ENCODE measurements around the gene EXOC3L4.

Gene EXOC3L4

GRCh38 chr14:103078420-103078749 is 16.1 kb upstream of the EXOC3L4 start:
- H3K4me3 Mint-ChIP-seq: no peak overlapping the region
- H3K36me3 Mint-ChIP-seq (ENCODE audit: low read depth): no peaks in the 10 kb centered on the region
- no peaks in the 10 kb centered on the region for H3K4me1 Mint-ChIP-seq (ENCODE audit: low read depth)
- no peaks in the 10 kb centered on the region for H3K9me3 Mint-ChIP-seq
- H3K27ac Mint-ChIP-seq: no peak overlapping the region
- peaks cover 5% of the 10 kb centered on the region for H3K27me3 Mint-ChIP-seq (ENCODE audit: low read depth)

GRCh38 chr14:103078860-103079587 is 15.5 kb upstream of the EXOC3L4 start:
- H3K9me3 Mint-ChIP-seq: no peaks in the 10 kb centered on the region
- no peaks in the 10 kb centered on the region for H3K36me3 Mint-ChIP-seq (ENCODE audit: low read depth)
- no peak overlapping the region for H3K27ac Mint-ChIP-seq
- H3K4me1 Mint-ChIP-seq (ENCODE audit: low read depth): no peaks in the 10 kb centered on the region
- peaks cover 5% of the 10 kb centered on the region for H3K27me3 Mint-ChIP-seq (ENCODE audit: low read depth)
- no peak overlapping the region for H3K4me3 Mint-ChIP-seq

GRCh38 chr14:103081951-103082350 is 12.6 kb upstream of the EXOC3L4 start:
- Mint-ChIP-seq H3K36me3 (ENCODE audit: low read depth) (no peaks in the 10 kb centered on the region), H3K27ac (no peak overlapping the region), H3K27me3 (ENCODE audit: low read depth) (peaks cover 4% of the 10 kb centered on the region), H3K4me1 (ENCODE audit: low read depth) (no peaks in the 10 kb centered on the region), H3K4me3 (no peak overlapping the region), H3K9me3 (no peaks in the 10 kb centered on the region)

- peaks cover 4% of the 10 kb centered on the region for H3K27me3 Mint-ChIP-seq (ENCODE audit: low read depth)
- H3K36me3 Mint-ChIP-seq (ENCODE audit: low read depth): no peaks in the 10 kb centered on the region
- H3K9me3 Mint-ChIP-seq: no peaks in the 10 kb centered on the region
- H3K4me3 Mint-ChIP-seq: no peak within 1 kb of the TSS
- H3K4me1 Mint-ChIP-seq (ENCODE audit: low read depth): no peaks in the 10 kb centered on the region
- H3K27ac Mint-ChIP-seq: no peak within 1 kb of the TSS
These were observed 10.3 kb upstream of the EXOC3L4 start, which contains the start of gene LBHD2 for GRCh38 chr14:103084021-103084919. LBHD2 (plus strand) TSS chr14:103084210; CDS start chr14:103086013, 1,803 bp downstream.

GRCh38 chr14:103085106-103086091 is 9.1 kb upstream of the EXOC3L4 start:
- Mint-ChIP-seq H3K27ac (no peak overlapping the region), H3K27me3 (ENCODE audit: low read depth) (peaks cover 4% of the 10 kb centered on the region), H3K4me3 (no peak overlapping the region), H3K4me1 (ENCODE audit: low read depth) (no peaks in the 10 kb centered on the region), H3K9me3 (no peaks in the 10 kb centered on the region), H3K36me3 (ENCODE audit: low read depth) (no peaks in the 10 kb centered on the region)

- no peaks in the 10 kb centered on the region for H3K9me3 Mint-ChIP-seq
- H3K36me3 Mint-ChIP-seq (ENCODE audit: low read depth): no peaks in the 10 kb centered on the region
- H3K27me3 Mint-ChIP-seq (ENCODE audit: low read depth): peaks cover 7% of the 10 kb centered on the region
- no peaks in the 10 kb centered on the region for H3K4me1 Mint-ChIP-seq (ENCODE audit: low read depth)
- H3K27ac Mint-ChIP-seq: no peak overlapping the region
- H3K4me3 Mint-ChIP-seq: no peak overlapping the region
These were observed 7.7 kb upstream of the EXOC3L4 start for GRCh38 chr14:103086771-103087342.

GRCh38 chr14:103087343-103087835 is 7.1 kb upstream of the EXOC3L4 start:
- H3K4me1 Mint-ChIP-seq (ENCODE audit: low read depth): no peaks in the 10 kb centered on the region
- H3K36me3 Mint-ChIP-seq (ENCODE audit: low read depth): no peaks in the 10 kb centered on the region
- H3K27me3 Mint-ChIP-seq (ENCODE audit: low read depth): peaks cover 7% of the 10 kb centered on the region
- H3K4me3 Mint-ChIP-seq: no peak overlapping the region
- no peak overlapping the region for H3K27ac Mint-ChIP-seq
- no peaks in the 10 kb centered on the region for H3K9me3 Mint-ChIP-seq

GRCh38 chr14:103088921-103089320 is 5.6 kb upstream of the EXOC3L4 start:
- Mint-ChIP-seq H3K27me3 (ENCODE audit: low read depth) (peaks cover 7% of the 10 kb centered on the region), H3K9me3 (no peaks in the 10 kb centered on the region), H3K27ac (no peak overlapping the region), H3K4me3 (no peak overlapping the region), H3K4me1 (ENCODE audit: low read depth) (no peaks in the 10 kb centered on the region), H3K36me3 (ENCODE audit: low read depth) (no peaks in the 10 kb centered on the region)

- H3K27ac Mint-ChIP-seq: no peak overlapping the region
- peaks cover 5% of the 10 kb centered on the region for H3K27me3 Mint-ChIP-seq (ENCODE audit: low read depth)
- H3K9me3 Mint-ChIP-seq: no peaks in the 10 kb centered on the region
- H3K4me3 Mint-ChIP-seq: no peak overlapping the region
- no peaks in the 10 kb centered on the region for H3K36me3 Mint-ChIP-seq (ENCODE audit: low read depth)
- no peaks in the 10 kb centered on the region for H3K4me1 Mint-ChIP-seq (ENCODE audit: low read depth)
These were observed 4.9 kb upstream of the EXOC3L4 start for GRCh38 chr14:103089386-103090335.

GRCh38 chr14:103090481-103091020 is 4.0 kb upstream of the EXOC3L4 start:
- Mint-ChIP-seq H3K36me3 (ENCODE audit: low read depth) (no peaks in the 10 kb centered on the region), H3K27ac (no peak overlapping the region), H3K4me1 (ENCODE audit: low read depth) (no peaks in the 10 kb centered on the region), H3K4me3 (no peak overlapping the region), H3K27me3 (ENCODE audit: low read depth) (peaks cover 3% of the 10 kb centered on the region), H3K9me3 (no peaks in the 10 kb centered on the region)

GRCh38 chr14:103091041-103091882 is 3.3 kb upstream of the EXOC3L4 start:
- Mint-ChIP-seq H3K4me3 (no peak overlapping the region), H3K27me3 (ENCODE audit: low read depth) (peaks cover 3% of the 10 kb centered on the region), H3K36me3 (ENCODE audit: low read depth) (no peaks in the 10 kb centered on the region), H3K9me3 (no peaks in the 10 kb centered on the region), H3K4me1 (ENCODE audit: low read depth) (no peaks in the 10 kb centered on the region), H3K27ac (no peak overlapping the region)

- H3K36me3 Mint-ChIP-seq (ENCODE audit: low read depth): no peaks in the 10 kb centered on the region
- H3K4me3 Mint-ChIP-seq: no peak overlapping the region
- H3K27ac Mint-ChIP-seq: no peak overlapping the region
- no peaks in the 10 kb centered on the region for H3K4me1 Mint-ChIP-seq (ENCODE audit: low read depth)
- no peaks in the 10 kb centered on the region for H3K9me3 Mint-ChIP-seq
- H3K27me3 Mint-ChIP-seq (ENCODE audit: low read depth): peaks cover 3% of the 10 kb centered on the region
These were observed 2.7 kb upstream of the EXOC3L4 start for GRCh38 chr14:103091883-103092222.
